ENCODE results near the gene TRABD2B.

- TF ChIP-seq CTCF (IDR thresholded peaks at IDR 0.05) (no peak), POLR2A (IDR thresholded peaks at IDR 0.05) (no peak)
Measured at GRCh38 chr1:47883963-47884362, 113.2 kb downstream of the TRABD2B start.

All from lower leg skin (tissue), 3 donors.